Activated CD4-positive, CD25-positive, alpha-beta regulatory T cell treated with anti-CD3 and anti-CD28 coated beads, Interleukin-2, amount 50 U/mL, for 24 hours (primary cell): ENCODE data around the gene NEDD8.

Experiments used
- ATAC-seq, 2 donors: fragments of 150-1000 bp; cut with Tn5 transposase; one replicate each; pipeline ENCODE4 v1.10.0; 2021; ENCODE audit warnings: mild to moderate bottlenecking in 1 of 2, moderate library complexity in 1 of 2

The NEDD8 gene

GRCh38 chr14:24262821-24263733 lies 30.9 kb upstream of the NEDD8 start, which contains the start of gene TGM1:
TSS of gene TGM1 (minus strand) at chr14:24263177. CDS start at chr14:24262352, 825 bp downstream.
- no peak for ATAC-seq

GRCh38 chr14:24261969-24262327 lies 29.8 kb upstream of the NEDD8 start:
- no peak for ATAC-seq

GRCh38 chr14:24261256-24261968 lies 29.2 kb upstream of the NEDD8 start:
- no peak for ATAC-seq

- ATAC-seq: no peak
Observed at GRCh38 chr14:24260780-24261157, 28.6 kb upstream of the NEDD8 start.

- ATAC-seq: no peak
Observed at GRCh38 chr14:24260026-24260779, 28.0 kb upstream of the NEDD8 start.

- no peak for ATAC-seq
Observed at GRCh38 chr14:24259282-24260025, 27.3 kb upstream of the NEDD8 start.

GRCh38 chr14:24258548-24259265 lies 26.5 kb upstream of the NEDD8 start:
- ATAC-seq: no peak

- no peak for ATAC-seq
Observed at GRCh38 chr14:24258119-24258518, 26.0 kb upstream of the NEDD8 start.

- no peak for ATAC-seq
Observed at GRCh38 chr14:24256960-24257359, 24.8 kb upstream of the NEDD8 start.

- ATAC-seq: no peak
Observed at GRCh38 chr14:24255931-24256711, 24.0 kb upstream of the NEDD8 start.

- no peak for ATAC-seq
Observed at GRCh38 chr14:24255438-24255837, 23.3 kb upstream of the NEDD8 start.

- ATAC-seq: no peak
Observed at GRCh38 chr14:24254630-24255392, 22.6 kb upstream of the NEDD8 start.

- no peak for ATAC-seq
Observed at GRCh38 chr14:24253936-24254335, 21.8 kb upstream of the NEDD8 start.

- ATAC-seq: no peak
Observed at GRCh38 chr14:24252289-24253124, 20.3 kb upstream of the NEDD8 start.

- ATAC-seq: no peak
Observed at GRCh38 chr14:24251880-24252288, 19.7 kb upstream of the NEDD8 start.

GRCh38 chr14:24250354-24250753 lies 18.2 kb upstream of the NEDD8 start:
- ATAC-seq: no peak

- no peak for ATAC-seq
Observed at GRCh38 chr14:24249230-24250021, 17.3 kb upstream of the NEDD8 start.

- ATAC-seq: no peak
Observed at GRCh38 chr14:24247422-24247821, 15.3 kb upstream of the NEDD8 start.
